Hematopoietic multipotent progenitor cell treated with erythropoietin and hydrocortisone succinate and interleukin-3 and kit ligand, for 6 days (in vitro differentiated cells): ENCODE data around the gene OR6N1.

Experiments
- DNase-seq: peaks from one replicate; pipeline ENCODE4 v3.0.0-alpha.2; 2015

OR6N1 gene

GRCh38 chr1:158735848-158736247 lies 36.1 kb downstream of the OR6N1 start:
- no peak for DNase-seq

GRCh38 chr1:158732524-158732923 lies 39.5 kb downstream of the OR6N1 start:
- DNase-seq: peak; percentile 37

GRCh38 chr1:158731707-158732106 lies 40.3 kb downstream of the OR6N1 start:
- DNase-seq: no peak

- DNase-seq: no peak
Measured at GRCh38 chr1:158730453-158730852, 41.5 kb downstream of the OR6N1 start.

GRCh38 chr1:158728510-158729225 lies 43.3 kb downstream of the OR6N1 start:
- no peak for DNase-seq

- no peak for DNase-seq
Measured at GRCh38 chr1:158724442-158724841, 47.6 kb downstream of the OR6N1 start.

GRCh38 chr1:158720620-158721019 lies 51.4 kb downstream of the OR6N1 start, which contains the start of gene OR6K3:
OR6K3 (minus strand) TSS chr1:158720720; CDS start chr1:158718115, 2,605 bp downstream.
- no peak for DNase-seq

GRCh38 chr1:158719664-158720063 lies 52.3 kb downstream of the OR6N1 start:
- no peak for DNase-seq

- no peak for DNase-seq
Measured at GRCh38 chr1:158717344-158717743, 54.7 kb downstream of the OR6N1 start.

- no peak for DNase-seq
Measured at GRCh38 chr1:158716335-158716734, 55.7 kb downstream of the OR6N1 start.

- no peak for DNase-seq
Measured at GRCh38 chr1:158714754-158715153, 57.2 kb downstream of the OR6N1 start.
